RWPE2 (cell line): ENCODE data around the gene CD86.

ENCODE experiments used
- ATAC-seq: fragments of 200-7000 bp; cut with Tn5 transposase; 3 replicates; pipeline ENCODE4 v1.9.1; 2021; ENCODE audit warnings: low read depth
- DNase-seq: peaks from one replicate; pipeline ENCODE4 v3.0.0-alpha.2; 2020; ENCODE audit warnings: low spot score
- H3K27ac ChIP-seq: fragments of 450-650 bp; 2 replicates; pipeline ENCODE4 v1.5.1; 2017; ENCODE audit warnings: mild to moderate bottlenecking; ENCODE audit not compliant: poor library complexity, severe bottlenecking
- H3K27me3 ChIP-seq: fragments of 250-450 bp; sonication (Bioruptor Pico); 2 replicates; pipeline ENCODE4 v1.5.1; 2021; ENCODE audit warnings: mild to moderate bottlenecking, moderate library complexity; ENCODE audit not compliant: insufficient read depth, poor library complexity, severe bottlenecking
- H3K36me3 ChIP-seq: fragments of 250-450 bp; sonication (Bioruptor Pico); 2 replicates; pipeline ENCODE4 v1.5.1; 2020; ENCODE audit warnings: low read depth, mild to moderate bottlenecking, moderate library complexity
- H3K4me1 ChIP-seq: fragments of 250-450 bp; sonication (Bioruptor Pico); 2 replicates; pipeline ENCODE4 v1.5.1; 2021; ENCODE audit warnings: mild to moderate bottlenecking, moderate library complexity; ENCODE audit not compliant: insufficient read depth, poor library complexity, severe bottlenecking
- H3K4me3 ChIP-seq: fragments of 250-450 bp; sonication (Bioruptor Pico); 2 replicates; pipeline ENCODE4 v1.5.1; 2021; ENCODE audit warnings: mild to moderate bottlenecking, moderate library complexity; ENCODE audit not compliant: severe bottlenecking
- H3K9me3 ChIP-seq: fragments of 250-450 bp; sonication (Bioruptor Pico); 2 replicates; pipeline ENCODE4 v1.5.1; 2021; ENCODE audit warnings: mild to moderate bottlenecking, moderate library complexity; ENCODE audit not compliant: severe bottlenecking
- CTCF ChIP-seq: fragments of 450-650 bp; IDR thresholded peaks from one replicate; pipeline ENCODE4 v1.5.1; 2017; ENCODE audit warnings: mild to moderate bottlenecking, moderate library complexity; ENCODE audit not compliant: poor library complexity, severe bottlenecking

The CD86 gene

DNA sequence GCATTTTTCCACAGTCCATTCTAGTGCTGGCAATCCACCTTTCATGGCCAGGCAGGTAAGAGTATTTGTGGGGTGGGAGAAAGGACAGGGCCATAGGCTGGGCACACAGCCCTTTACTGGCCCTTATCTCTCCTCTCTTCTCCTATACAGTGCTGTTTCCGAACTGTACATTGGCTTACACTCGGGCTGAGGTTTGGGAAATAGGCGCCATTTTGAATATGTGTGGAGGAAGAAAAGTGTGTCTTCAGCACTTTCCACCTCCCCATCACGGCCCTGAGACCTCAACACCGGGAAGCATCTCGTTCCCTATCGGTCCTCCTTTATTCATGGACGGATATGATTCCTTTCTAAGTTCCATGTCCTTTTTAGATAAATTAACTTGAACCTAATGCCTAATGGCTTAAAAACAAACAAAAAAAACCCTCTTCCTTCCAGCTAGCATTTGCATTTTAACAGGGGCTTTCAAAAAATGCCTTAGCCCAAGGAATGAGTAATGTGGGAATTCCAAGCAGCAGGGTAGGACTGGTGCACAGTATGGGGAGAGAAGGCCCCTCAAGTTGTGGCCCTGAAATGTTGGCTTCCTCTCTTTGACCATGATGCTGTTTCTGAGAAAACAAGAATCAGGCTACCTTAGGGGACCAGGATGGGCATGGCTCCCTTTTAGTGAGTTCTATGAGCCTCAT lies 24.5 kb downstream of the CD86 start:
- Histone ChIP-seq H3K4me1 (peaks cover 6% of the 10 kb centered on the region), H3K9me3 (peaks cover 4% of the 10 kb centered on the region), H3K27me3 (no peaks in the 10 kb centered on the region), H3K4me3 (no peak overlapping the region), H3K27ac (no peak overlapping the region), H3K36me3 (no peaks in the 10 kb centered on the region)
- DNase-seq (no peak), ATAC-seq (no peak)
- no peak for TF ChIP-seq CTCF

DNA sequence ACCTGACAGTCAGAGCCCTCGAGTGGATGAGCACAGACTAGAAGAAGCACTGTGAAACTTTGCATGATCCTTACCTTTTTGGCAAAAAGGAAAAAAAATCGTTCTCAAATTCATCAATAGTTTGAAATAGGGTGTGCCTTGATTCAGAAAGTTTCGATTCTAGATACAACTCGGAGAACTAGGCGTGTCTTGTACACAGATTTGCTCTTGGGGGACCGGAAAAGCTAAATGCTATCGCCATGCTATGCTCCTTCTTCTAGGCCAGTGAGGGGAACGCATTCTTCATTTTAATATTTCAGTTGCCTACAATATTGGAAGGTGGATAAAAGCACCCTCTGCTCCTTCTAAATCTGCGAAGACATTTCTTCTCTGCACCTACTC lies 25.0 kb downstream of the CD86 start:
- no peak overlapping the region for H3K4me3 ChIP-seq
- ATAC-seq (no peak), DNase-seq (no peak)
- H3K9me3 ChIP-seq, result peaks cover 4% of the 10 kb centered on the region
- H3K4me1 ChIP-seq, result peaks cover 6% of the 10 kb centered on the region
- no peaks in the 10 kb centered on the region for H3K27me3 ChIP-seq
- no peak overlapping the region for H3K27ac ChIP-seq
- no peak for TF ChIP-seq CTCF
- H3K36me3 ChIP-seq, result no peaks in the 10 kb centered on the region

DNA sequence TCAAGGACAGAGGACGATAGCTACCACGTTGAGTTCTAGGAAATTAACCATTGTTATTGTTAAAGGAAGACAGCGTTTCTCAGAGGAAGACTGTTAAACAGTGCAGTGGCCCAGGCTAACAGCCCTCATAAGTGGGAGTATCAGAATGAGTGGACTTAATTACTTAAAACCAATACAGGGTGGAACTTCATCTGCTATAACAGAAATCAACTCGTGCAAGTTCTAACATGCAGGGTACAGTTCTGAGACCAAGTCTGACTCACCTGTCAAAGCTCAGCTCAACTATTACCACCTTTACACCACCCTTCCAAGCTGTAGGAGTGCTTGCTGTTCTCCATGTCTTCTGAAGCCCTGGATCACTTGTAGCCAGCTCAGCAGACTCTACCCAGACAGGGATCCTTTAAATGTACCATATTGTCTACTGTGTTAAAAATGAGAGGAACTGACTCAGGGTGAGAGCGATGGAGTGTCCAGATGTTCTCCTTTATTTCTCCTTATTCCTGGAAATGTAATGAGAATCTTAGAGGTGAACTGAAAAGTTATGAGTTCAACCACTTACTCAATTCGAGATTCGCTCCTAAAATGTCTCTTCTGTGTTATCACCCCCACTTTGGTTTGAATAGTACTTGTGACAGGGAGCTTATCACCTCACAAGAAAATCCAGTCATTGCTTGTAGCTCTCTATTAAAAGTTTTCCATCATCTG lies 26.5 kb downstream of the CD86 start:
- Histone ChIP-seq H3K27me3 (no peaks in the 10 kb centered on the region), H3K4me1 (peaks cover 6% of the 10 kb centered on the region), H3K9me3 (no peaks in the 10 kb centered on the region), H3K4me3 (no peak overlapping the region), H3K27ac (no peak overlapping the region), H3K36me3 (no peaks in the 10 kb centered on the region)
- TF ChIP-seq CTCF, result no peak
- ATAC-seq, result peak; percentile 96
- no peak for DNase-seq

DNA sequence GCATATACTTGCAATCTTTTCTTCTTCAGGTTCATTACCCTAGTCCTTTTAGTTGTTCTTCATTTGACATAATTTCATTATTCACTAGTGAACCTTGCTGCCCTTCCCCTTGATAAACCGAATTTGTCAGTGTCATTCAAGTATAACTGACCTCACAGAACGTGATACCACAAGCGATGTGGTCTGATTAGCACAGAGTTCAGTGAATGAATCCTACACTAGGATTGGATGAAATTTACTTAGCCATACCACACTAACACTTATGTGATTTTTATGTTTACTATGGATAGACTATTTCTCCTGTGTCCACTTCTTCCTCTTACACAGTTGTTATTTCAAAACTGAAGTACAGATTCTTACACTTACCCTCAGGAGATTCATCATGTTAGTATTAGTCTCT lies 27.2 kb downstream of the CD86 start:
- DNase-seq, result no peak
- Histone ChIP-seq H3K27ac (no peak overlapping the region), H3K27me3 (no peaks in the 10 kb centered on the region), H3K36me3 (no peaks in the 10 kb centered on the region), H3K4me1 (peaks cover 6% of the 10 kb centered on the region), H3K9me3 (no peaks in the 10 kb centered on the region), H3K4me3 (no peak overlapping the region)
- ATAC-seq, result no peak
- no peak for TF ChIP-seq CTCF

- no peak overlapping the region for H3K27ac ChIP-seq
- H3K27me3 ChIP-seq, result no peaks in the 10 kb centered on the region
- no peak for TF ChIP-seq CTCF
- no peaks in the 10 kb centered on the region for H3K36me3 ChIP-seq
- no peak overlapping the region for H3K4me3 ChIP-seq
- H3K9me3 ChIP-seq, result no peaks in the 10 kb centered on the region
- ATAC-seq (no peak), DNase-seq (no peak)
- peaks cover 6% of the 10 kb centered on the region for H3K4me1 ChIP-seq
Observed at GRCh38 chr3:122084799-122085198, 29.6 kb downstream of the CD86 start.
